Measurements from ENCODE around the gene SLC16A2.
"Not testable (repeated sequence)": the region's sequence is repeated elsewhere in the genome, so short reads cannot be mapped to it uniquely, and the experiment has no call there.

Gene SLC16A2

DNA sequence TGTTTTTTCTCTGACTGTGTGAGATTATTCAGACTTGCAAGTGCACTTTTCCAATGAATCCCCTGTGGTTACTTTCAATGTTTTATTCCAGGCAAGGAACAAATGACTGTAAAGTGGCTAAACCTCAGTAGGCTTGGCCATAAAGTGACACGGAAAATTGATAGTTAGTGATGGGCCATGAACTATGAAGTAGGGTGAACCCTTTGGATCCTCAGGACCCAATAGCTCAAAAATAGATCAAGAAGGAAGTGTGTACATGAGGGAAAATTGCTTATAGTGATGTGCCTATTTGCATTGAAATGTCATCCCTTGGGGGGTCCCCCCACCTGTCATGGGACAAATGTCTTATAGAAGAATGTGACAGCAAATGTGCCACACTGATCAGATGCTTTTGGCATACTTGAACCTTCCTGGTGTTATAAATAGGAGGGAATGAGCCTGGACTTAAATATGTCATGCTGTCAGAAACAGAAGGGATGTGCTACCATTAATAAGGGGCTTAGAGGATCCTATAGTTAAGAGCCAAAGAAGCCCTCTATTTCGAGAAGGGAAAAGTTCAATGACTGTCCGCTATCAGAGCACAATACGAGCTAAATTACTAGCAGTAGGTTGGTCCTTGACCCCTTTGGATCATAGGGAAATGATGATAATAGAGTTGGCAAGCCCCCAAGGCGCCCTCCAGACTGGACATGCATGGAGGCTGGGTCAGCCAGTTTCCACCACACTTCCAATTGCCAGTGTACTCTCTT is 30.3 kb downstream of the SLC16A2 start:
- H3K4me3 ChIP-seq = no peak overlapping the region
- TF ChIP-seq, protein P1, sequence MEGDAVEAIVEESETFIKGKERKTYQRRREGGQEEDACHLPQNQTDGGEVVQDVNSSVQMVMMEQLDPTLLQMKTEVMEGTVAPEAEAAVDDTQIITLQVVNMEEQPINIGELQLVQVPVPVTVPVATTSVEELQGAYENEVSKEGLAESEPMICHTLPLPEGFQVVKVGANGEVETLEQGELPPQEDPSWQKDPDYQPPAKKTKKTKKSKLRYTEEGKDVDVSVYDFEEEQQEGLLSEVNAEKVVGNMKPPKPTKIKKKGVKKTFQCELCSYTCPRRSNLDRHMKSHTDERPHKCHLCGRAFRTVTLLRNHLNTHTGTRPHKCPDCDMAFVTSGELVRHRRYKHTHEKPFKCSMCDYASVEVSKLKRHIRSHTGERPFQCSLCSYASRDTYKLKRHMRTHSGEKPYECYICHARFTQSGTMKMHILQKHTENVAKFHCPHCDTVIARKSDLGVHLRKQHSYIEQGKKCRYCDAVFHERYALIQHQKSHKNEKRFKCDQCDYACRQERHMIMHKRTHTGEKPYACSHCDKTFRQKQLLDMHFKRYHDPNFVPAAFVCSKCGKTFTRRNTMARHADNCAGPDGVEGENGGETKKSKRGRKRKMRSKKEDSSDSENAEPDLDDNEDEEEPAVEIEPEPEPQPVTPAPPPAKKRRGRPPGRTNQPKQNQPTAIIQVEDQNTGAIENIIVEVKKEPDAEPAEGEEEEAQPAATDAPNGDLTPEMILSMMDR (IDR thresholded peaks at IDR 0.05) = no peak
- DNase-seq (ENCODE audit: low spot score) = peak; percentile 53
- H3K27ac ChIP-seq = peak overlapping the region in 1 of 2 donors; percentile 50

DNA sequence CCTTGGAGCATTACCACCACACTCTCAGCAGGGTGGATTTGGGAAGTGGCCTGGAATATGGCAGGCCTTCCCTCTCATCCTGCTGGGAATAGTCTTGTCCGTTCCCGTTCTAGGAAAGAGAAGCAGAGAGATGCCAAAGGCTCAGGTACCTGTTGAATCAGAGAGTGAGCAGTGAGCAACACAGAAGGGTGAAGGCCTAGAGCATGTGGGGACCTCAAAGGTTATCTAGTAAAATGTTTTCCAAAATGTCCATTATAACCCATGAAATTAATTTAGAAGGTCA is 30.8 kb downstream of the SLC16A2 start:
- Histone ChIP-seq H3K27ac (no peak overlapping the region), H3K4me3 (no peak overlapping the region)
- TF ChIP-seq, protein P1 (IDR thresholded peaks at IDR 0.05) = no peak
- peak; percentile 12 for DNase-seq (ENCODE audit: low spot score)

DNA sequence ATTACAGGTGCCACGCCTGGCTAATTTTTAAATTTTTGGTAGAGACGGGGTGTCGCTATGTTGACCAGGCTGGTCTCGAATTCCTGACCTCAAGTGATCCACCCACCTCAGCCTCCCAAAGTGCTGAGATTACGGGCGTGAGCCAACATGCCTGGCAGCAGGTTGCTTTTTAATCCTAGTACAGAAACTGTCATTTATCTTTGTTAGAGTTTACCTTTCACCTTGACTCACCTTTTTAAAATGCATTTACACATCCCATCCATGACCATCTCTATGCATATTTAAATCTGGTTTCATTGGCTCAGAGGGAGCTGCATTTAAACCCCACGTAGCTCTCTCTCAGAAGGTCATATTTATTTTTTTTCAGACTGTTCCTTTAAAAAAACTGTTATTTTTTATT is 31.9 kb downstream of the SLC16A2 start:
- TF ChIP-seq, protein P1 (IDR thresholded peaks at IDR 0.05) = no peak
- Histone ChIP-seq H3K27ac (no peak overlapping the region), H3K4me3 (no peak overlapping the region)
- no peak for DNase-seq (ENCODE audit: low spot score)

DNA sequence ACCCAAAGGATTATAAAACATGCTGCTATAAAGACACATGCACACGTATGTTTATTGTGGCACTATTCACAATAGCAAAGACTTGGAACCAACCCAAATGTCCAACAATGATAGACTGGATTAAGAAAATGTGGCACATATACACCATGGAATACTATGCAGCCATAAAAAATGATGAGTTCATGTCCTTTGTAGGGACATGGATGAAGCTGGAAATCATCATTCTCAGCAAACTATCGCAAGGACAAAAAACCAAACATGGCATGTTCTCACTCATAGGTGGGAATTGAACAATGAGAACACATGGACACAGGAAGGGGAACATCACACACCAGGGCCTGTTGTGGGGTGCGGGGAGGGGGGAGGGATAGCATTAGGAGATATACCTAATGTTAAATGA is 32.9 kb downstream of the SLC16A2 start:
- not testable (repeated sequence) for DNase-seq (ENCODE audit: low spot score); H3K27ac ChIP-seq; H3K4me3 ChIP-seq

DNA sequence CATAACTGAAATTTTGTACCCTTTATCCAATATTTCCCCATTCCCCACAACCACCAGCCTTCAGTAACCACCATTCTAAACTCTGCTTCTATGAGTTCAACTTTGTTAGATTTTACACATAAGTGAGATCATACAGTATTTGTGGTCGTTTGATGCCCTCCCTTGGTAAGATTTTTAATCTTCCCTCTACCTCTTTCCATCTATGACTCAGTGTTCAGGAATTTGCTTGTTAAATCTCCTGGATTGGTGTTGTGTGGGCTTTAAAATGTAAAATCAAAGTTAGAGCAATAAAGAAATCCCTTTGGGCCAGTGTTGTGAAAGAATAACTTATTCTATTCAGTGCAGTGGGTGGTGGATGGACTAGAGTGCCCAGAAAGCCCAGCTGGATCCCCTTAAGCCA is 37.4 kb downstream of the SLC16A2 start:
- no peak overlapping the region for H3K4me3 ChIP-seq
- TF ChIP-seq, protein P1 (IDR thresholded peaks at IDR 0.05) = no peak
- H3K27ac ChIP-seq = no peak overlapping the region
- DNase-seq (ENCODE audit: low spot score) = no peak

DNA sequence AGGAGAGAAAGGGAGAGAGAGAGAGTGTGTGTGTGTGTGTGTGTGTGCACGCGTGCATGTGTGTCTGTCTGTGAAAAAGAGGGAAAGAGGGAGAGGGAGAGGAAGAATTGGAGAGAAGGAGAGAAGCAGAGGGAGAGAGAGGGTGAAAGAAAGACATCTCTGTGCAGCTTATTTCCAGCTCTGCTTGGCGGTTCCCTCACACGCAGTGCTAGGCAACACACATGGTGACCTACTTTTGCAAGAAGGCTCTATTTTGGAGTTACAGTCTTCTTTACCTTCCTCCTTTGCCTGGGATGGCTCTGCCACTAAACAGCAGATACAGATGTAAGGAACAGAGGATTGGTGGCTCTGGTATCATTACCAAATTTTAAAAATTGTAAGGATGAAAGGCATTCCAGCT is 40.1 kb downstream of the SLC16A2 start:
- DNase-seq (ENCODE audit: low spot score) = no peak
- no peak overlapping the region for H3K4me3 ChIP-seq
- TF ChIP-seq, protein P1 (IDR thresholded peaks at IDR 0.05) = no peak
- H3K27ac ChIP-seq = no peak overlapping the region

DNA sequence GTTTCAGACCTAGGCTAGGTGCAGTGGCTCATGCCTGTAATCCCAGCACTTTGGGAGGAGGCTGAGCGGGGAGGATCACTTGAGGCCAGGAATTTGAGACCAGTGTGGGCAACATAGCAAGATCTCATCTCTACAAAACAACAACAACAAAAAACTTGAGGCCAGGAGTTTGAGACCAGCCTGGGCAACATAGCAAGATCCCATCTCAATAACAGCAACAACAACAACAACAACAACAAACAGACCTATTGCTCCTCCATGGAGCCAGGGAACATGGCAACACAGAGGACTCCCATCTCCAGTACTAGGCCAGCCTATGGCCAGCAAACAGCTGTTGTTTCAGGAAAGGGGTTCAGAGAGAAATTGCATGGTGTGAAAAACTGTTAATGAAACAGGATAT is 43.4 kb downstream of the SLC16A2 start:
- TF ChIP-seq, protein P1 (IDR thresholded peaks at IDR 0.05) = no peak
- H3K27ac ChIP-seq = no peak overlapping the region
- no peak overlapping the region for H3K4me3 ChIP-seq
- DNase-seq (ENCODE audit: low spot score) = no peak

All from coronary artery (tissue), 2 donors.